Muscle layer of colon (tissue), 2 donors: Measurements from ENCODE around the gene EEPD1.

Experiments
- H3K27ac ChIP-seq: one replicate; pipeline ENCODE4 v1.7.0; 2013; ENCODE audit warnings: low read depth, mild to moderate bottlenecking, low read length, moderate library complexity
- H3K27me3 ChIP-seq, 2 donors: one replicate each; pipeline ENCODE4 v1.7.0; 2013; ENCODE audit warnings: low read length in 2 of 2, mild to moderate bottlenecking in 2 of 2; ENCODE audit not compliant: insufficient read depth in 2 of 2, control insufficient read depth in 1 of 2
- H3K36me3 ChIP-seq: one replicate; pipeline ENCODE4 v1.7.0; 2013; ENCODE audit warnings: mild to moderate bottlenecking, low read length; ENCODE audit not compliant: insufficient read depth
- H3K4me1 ChIP-seq: one replicate; pipeline ENCODE4 v1.7.0; 2013; ENCODE audit warnings: mild to moderate bottlenecking, low read length; ENCODE audit not compliant: insufficient read depth
- H3K4me3 ChIP-seq, 2 donors: one replicate each; pipeline ENCODE4 v1.7.0; 2013; ENCODE audit warnings: low read length in 2 of 2, low read depth in 1 of 2, mild to moderate bottlenecking in 1 of 2, moderate library complexity in 1 of 2
- H3K9ac ChIP-seq: one replicate; pipeline ENCODE4 v1.7.0; 2013; ENCODE audit warnings: low read length
- H3K9me3 ChIP-seq: one replicate; pipeline ENCODE4 v1.7.0; 2013; ENCODE audit warnings: mild to moderate bottlenecking, low read length
- donor health status: abdominal sarcoma.
- donor health status: Adenocarcinoma of cecum.

Gene EEPD1

GRCh38 chr7:36185756-36186155 lies 32.7 kb downstream of the EEPD1 start:
- H3K27me3 ChIP-seq = no peaks in the 10 kb centered on the region
- H3K9me3 ChIP-seq = no peaks in the 10 kb centered on the region
- peaks cover 20% of the 10 kb centered on the region for H3K4me1 ChIP-seq

GRCh38 chr7:36186359-36187121 lies 33.5 kb downstream of the EEPD1 start:
- Histone ChIP-seq H3K9me3 (no peaks in the 10 kb centered on the region), H3K27ac (no peak overlapping the region), H3K4me3 (no peak overlapping the region), H3K9ac (no peak overlapping the region), H3K4me1 (peaks cover 28% of the 10 kb centered on the region), H3K36me3 (no peaks in the 10 kb centered on the region), H3K27me3 (no peaks in the 10 kb centered on the region)

More at GRCh38 chr7:36185756-36186155, 32.7 kb downstream of the EEPD1 start:
- H3K9ac ChIP-seq = no peak overlapping the region
- no peak overlapping the region for H3K27ac ChIP-seq
- no peaks in the 10 kb centered on the region for H3K36me3 ChIP-seq
- H3K4me3 ChIP-seq = no peak overlapping the region

- no peak overlapping the region for H3K27ac ChIP-seq
- no peaks in the 10 kb centered on the region for H3K36me3 ChIP-seq
- no peak overlapping the region for H3K4me3 ChIP-seq
- peaks cover 37% of the 10 kb centered on the region for H3K4me1 ChIP-seq
- H3K9ac ChIP-seq = no peak overlapping the region
- no peaks in the 10 kb centered on the region for H3K9me3 ChIP-seq
- no peaks in the 10 kb centered on the region for H3K27me3 ChIP-seq
Observed at GRCh38 chr7:36188266-36188665, 35.2 kb downstream of the EEPD1 start.

- no peaks in the 10 kb centered on the region for H3K36me3 ChIP-seq
- no peak overlapping the region for H3K4me3 ChIP-seq
- no peak overlapping the region for H3K27ac ChIP-seq
- peaks cover 37% of the 10 kb centered on the region for H3K4me1 ChIP-seq
- H3K27me3 ChIP-seq = no peaks in the 10 kb centered on the region
- no peaks in the 10 kb centered on the region for H3K9me3 ChIP-seq
- H3K9ac ChIP-seq = no peak overlapping the region
Observed at GRCh38 chr7:36188906-36189305, 35.9 kb downstream of the EEPD1 start.

GRCh38 chr7:36190447-36191291 lies 37.6 kb downstream of the EEPD1 start:
- Histone ChIP-seq H3K27ac (no peak overlapping the region), H3K9ac (no peak overlapping the region), H3K9me3 (no peaks in the 10 kb centered on the region), H3K4me1 (peaks cover 30% of the 10 kb centered on the region), H3K4me3 (no peak overlapping the region), H3K36me3 (no peaks in the 10 kb centered on the region), H3K27me3 (no peaks in the 10 kb centered on the region)

- no peak overlapping the region for H3K4me3 ChIP-seq
- H3K9ac ChIP-seq = no peak overlapping the region
- H3K4me1 ChIP-seq = peaks cover 27% of the 10 kb centered on the region
Observed at GRCh38 chr7:36191292-36191920, 38.4 kb downstream of the EEPD1 start.

GRCh38 chr7:36192053-36192824 lies 39.2 kb downstream of the EEPD1 start:
- Histone ChIP-seq H3K27me3 (no peaks in the 10 kb centered on the region), H3K4me1 (peaks cover 27% of the 10 kb centered on the region), H3K27ac (peak overlapping the region; percentile 16), H3K36me3 (no peaks in the 10 kb centered on the region), H3K9ac (no peak overlapping the region), H3K9me3 (no peaks in the 10 kb centered on the region), H3K4me3 (no peak overlapping the region)

More at GRCh38 chr7:36191292-36191920, 38.4 kb downstream of the EEPD1 start:
- Histone ChIP-seq H3K27me3 (no peaks in the 10 kb centered on the region), H3K27ac (peak overlapping the region; percentile 16), H3K36me3 (no peaks in the 10 kb centered on the region), H3K9me3 (no peaks in the 10 kb centered on the region)

- H3K27ac ChIP-seq = no peak overlapping the region
- no peak overlapping the region for H3K4me3 ChIP-seq
- H3K4me1 ChIP-seq = peaks cover 27% of the 10 kb centered on the region
- H3K9ac ChIP-seq = no peak overlapping the region
- H3K36me3 ChIP-seq = no peaks in the 10 kb centered on the region
- no peaks in the 10 kb centered on the region for H3K27me3 ChIP-seq
- no peaks in the 10 kb centered on the region for H3K9me3 ChIP-seq
Observed at GRCh38 chr7:36192877-36193276, 39.8 kb downstream of the EEPD1 start.

GRCh38 chr7:36198854-36199266 lies 45.8 kb downstream of the EEPD1 start:
- H3K4me1 ChIP-seq = peaks cover 14% of the 10 kb centered on the region
- H3K9ac ChIP-seq = no peak overlapping the region
- H3K9me3 ChIP-seq = no peaks in the 10 kb centered on the region
- H3K27me3 ChIP-seq = no peaks in the 10 kb centered on the region
- no peak overlapping the region for H3K4me3 ChIP-seq
- no peak overlapping the region for H3K27ac ChIP-seq
- no peaks in the 10 kb centered on the region for H3K36me3 ChIP-seq

- no peaks in the 10 kb centered on the region for H3K9me3 ChIP-seq
- peaks cover 18% of the 10 kb centered on the region for H3K4me1 ChIP-seq
- no peak overlapping the region for H3K27ac ChIP-seq
- no peak overlapping the region for H3K9ac ChIP-seq
- H3K36me3 ChIP-seq = no peaks in the 10 kb centered on the region
- H3K27me3 ChIP-seq = no peaks in the 10 kb centered on the region
- no peak overlapping the region for H3K4me3 ChIP-seq
Observed at GRCh38 chr7:36199329-36199728, 46.3 kb downstream of the EEPD1 start.
